Endometrial microvascular endothelial cells (primary cell): ENCODE measurements around the gene SBK3. TPM values are rescaled to one million over a fixed set of nuclear protein-coding genes. Genes with fewer than 3 reads are reported as not detected.
"Not testable (repeated sequence)": the region's sequence is repeated elsewhere in the genome, so short reads cannot be mapped to it uniquely, and the experiment has no call there.

Experiments
- in situ Hi-C: cut with HindIII; loops from 2 replicates; pipeline ENCODE4 v1.10.0; 2017; ENCODE audit warnings: low sequenced_read_pairs, low pct_unique_long_range_greater_than_20kb; ENCODE audit errors: inconsistent ontology term
- total RNA-seq: library from RNA; depleted of rRNA; stranded (reverse); fragments of >200 nt; gene quantifications from one replicate; pipeline ENCODE4 v1.2.3, GENCODE V29; 2015; ENCODE audit errors: inconsistent ontology term

The SBK3 gene
- total RNA-seq, 1 donor from 2014 or later, result not detected

DNA sequence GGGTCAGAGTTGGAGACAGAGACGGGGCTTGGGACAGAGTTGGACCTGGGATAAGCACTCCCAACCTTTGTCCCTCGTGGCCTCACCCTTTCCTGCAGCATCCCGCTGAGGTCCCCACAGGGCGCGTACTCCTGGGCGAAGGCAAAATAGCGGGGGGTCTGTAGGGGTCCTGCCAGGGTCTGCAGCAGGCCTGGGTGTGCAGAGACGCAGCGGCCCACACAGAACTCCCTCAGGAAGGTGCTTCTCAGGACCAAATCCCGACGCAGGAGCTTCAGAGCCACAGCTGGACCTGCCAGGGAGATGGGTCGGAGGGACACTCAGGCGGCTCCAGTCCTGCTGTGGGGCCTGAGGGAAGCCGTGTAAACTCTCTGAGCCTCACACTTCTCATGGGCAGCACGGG is 1.3 kb downstream of the SBK3 start:
- in situ Hi-C loops, result no loop called here

DNA sequence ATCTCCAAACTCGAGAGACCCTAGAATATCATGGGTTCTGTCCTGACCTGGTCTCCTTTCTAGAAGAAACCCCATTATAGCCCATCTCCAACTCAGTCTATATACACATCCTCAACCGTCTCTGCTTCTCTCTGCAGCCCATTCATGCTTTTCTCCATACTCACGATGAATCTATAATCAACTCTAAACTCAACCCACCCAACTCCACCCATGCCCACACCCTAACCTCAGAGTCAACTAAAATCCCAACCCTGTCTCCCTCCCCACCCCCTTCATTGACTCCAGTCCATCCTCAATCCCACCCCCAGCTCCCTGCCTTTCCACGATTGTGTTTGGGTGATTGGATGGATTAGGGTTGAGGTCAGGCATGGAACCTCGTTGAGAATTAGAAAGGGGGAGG is 1.8 kb downstream of the SBK3 start:
- in situ Hi-C loops, result no loop called here

DNA sequence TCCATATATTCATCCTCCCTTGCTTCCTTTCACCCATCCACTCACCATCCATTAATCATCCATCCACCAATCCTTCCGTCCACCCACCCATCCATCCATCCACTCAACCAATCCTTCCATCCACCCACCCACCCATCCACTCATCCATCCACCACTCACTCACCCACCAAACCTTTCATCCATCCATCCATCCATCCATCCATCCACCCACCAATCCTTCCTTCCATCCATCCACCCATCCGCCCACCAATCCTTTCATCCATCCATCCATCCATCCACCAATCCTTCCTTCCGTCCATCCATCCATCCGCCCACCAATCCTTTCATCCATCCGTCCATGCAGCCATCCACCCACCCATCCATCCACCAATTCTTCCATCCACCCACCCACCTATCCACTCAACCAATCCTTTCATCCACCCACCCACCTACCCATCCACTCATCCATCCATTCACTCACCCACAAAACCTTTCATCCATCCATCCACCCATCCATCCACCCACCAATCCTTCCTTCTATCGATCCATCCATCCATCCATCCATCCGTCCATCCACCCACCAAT is 3.0 kb downstream of the SBK3 start:
- in situ Hi-C loops, result no loop called here

DNA sequence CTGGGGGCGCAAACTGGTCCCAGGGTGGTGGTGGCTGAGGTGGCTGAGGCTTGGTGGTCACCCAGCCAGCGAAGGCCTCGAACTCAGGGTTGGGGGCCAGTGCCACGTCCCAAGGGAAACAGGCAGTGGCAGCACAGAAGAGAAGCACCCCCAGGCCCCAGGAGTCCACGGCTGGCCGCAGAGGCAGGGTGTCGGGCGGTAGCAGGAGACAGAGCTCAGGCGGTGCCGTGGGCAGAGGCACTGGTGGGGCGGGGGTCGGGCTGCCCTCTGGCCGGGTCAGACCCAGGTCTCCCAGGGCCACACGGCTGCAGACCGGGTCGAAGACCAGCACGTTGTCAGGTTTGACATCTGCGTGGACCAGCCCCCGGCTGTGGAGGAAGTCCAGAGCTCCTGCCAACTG is 4.3 kb downstream of the SBK3 start:
- in situ Hi-C loops, result no loop called here

DNA sequence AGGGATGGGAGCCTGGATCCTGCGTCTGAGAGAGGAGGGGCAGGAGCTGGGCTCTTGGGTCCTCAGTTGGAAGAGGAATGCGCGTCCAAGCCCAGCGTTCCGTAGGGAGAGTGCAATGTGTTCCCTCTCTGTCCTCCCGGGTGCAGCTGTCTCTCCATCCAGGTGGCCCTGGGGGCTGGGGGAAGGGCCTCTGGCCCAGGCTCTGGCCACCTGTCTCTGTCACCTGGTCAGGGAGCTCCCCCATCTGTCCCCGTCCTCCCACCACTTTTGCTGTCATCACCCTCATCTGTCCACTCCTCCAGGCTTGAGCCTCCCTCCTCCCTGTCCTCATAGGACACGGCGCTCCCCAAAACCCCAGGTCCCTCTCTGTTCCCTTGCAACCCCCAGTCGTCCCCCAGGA is 4.7 kb downstream of the SBK3 start:
- in situ Hi-C loops, result no loop called here

DNA sequence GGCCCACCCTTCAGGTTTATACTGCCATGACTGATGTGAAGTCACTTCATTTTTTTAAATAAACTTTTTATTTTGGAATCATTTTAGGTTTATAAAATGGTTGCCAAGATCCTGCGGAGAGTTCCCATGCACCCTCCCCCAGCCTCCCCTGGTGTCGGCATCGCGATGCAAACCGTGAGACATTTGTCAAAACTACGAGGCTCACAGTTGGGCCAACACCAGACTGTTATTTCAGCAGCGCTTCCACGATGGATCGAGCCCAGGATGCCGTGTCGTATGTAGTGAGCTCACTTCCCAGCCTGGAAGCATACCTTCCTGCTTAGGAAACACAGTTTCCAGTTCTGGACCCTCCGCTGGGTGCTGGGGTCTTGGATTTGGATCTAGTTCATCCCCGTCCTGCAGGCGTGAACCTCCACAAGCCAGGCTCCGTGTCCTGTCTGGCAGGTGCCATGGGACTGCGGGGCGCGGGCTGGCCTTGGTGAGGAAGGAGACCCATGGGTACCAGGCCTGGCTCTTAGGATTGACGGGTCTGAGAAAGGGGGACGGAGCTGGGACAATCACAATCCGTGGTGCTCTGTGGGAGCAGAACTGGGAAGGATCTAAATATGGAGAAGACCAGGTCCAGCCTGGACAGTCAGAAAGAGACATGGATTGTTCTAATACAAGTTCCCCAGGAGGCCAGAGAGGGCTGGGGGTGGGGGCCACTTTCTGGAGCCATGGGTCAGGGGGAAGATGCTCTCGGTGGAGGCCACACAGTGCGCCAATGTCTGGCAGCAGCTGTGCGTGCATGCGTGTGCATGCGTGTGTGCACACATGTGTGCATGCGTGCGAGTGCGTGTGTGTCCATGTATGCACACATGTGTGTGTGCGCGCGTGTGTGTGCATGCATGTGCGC is 6.0 kb downstream of the SBK3 start:
- in situ Hi-C loops, result no loop called here

DNA sequence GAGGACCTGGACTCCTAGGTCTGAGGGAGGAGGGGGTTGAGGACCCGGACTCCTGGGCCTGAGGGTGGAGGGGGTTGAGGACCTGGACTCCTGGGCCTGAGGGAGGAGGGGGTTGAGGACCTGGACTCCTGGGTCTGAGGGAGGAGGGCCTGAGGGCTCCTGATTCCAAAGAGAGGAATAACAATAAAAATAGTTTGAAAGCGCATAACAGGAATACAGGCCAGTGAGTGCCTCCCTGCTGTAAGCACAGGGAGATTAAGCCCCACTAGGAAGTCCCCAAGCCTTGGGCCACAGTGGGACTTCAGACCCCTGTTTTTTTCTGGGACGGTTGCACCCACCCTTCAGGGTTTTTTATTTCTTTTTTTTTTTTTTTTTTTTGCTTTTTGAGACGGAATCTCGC is 7.2 kb downstream of the SBK3 start:
- in situ Hi-C loops, result no loop called here

DNA sequence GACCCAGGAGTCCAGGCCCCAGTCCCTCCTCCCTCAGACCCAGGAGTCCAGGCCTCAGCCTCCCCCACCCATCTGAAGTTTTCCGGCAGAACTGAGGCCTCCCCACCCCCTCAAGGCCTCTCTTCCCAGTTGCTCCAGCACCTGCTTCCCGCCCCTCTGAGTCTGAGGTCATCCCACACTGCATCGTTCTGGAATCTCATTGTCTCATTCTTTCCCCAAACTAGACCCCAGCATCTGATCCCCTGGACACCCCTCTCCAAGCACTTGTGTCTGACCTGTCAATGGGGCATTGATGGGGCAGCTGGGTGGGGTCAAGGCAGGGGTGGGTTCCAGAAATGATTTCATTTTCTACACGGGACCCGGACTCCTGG is 7.6 kb downstream of the SBK3 start:
- in situ Hi-C loops, result no loop called here

DNA sequence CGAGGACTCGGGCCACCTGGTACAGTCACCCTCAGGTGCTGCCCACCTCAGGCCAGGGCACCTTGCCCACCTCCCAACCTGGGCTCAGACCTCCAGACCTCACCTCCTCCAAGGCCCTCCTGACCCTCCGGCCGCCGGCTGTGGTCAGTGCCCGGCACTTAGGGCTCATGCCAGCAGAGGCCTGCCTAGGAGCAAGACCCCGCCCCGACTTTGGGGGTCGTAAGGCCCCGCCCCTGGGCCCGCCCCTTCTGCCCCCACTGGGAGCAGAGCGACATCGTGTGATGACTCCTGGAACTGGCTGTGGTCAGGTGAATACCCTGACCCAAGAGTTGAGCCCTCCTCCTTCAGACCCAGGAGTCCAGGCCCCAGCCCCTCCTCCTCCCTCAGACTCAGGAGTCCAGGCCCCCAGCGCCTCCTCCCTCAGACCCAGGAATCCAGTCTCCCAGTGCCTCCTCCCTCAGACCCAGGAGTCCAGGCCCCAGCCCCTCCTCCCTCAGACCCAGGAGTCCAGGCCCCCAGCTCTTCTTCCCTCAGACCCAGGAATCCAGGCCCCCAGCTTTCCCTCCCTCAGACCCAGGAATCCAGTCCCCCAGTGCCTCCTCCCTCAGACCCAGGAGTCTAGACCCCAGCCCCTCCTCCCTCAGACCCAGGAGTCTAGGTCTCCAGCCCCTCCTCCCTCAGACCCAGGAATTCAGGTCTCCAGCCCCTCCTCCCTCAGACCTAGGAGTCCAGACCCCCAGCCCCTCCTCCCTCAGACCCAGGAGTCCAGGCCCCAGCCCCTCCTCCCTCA is 8.2 kb downstream of the SBK3 start, which contains the start of gene SBK2:
TSS of gene SBK2 (minus strand) at position 183 of the 790 bp plus-strand sequence. CDS start 839 bp downstream, outside the sequence.
- in situ Hi-C loops, result no loop called here

DNA sequence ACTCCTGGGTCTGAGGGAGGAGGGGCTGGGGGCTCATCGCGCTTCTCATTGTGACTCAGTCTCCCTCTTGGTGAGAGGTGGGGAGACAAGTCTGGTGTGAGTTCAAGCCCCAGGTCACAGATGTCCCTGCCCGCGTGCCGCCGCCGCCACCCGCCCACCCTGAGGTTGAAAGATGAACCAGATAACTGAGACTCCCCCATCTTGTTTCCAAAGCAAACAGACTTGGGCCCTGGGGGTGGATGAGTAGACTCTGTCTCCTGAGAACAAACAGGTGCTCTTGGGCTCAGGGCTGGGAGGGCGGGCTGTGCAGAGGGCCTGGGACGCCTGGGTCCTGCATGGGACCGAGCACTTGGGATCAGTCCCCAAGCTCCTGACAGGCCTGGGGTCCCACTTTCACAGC is 9.0 kb downstream of the SBK3 start:
- in situ Hi-C loops, result no loop called here

DNA sequence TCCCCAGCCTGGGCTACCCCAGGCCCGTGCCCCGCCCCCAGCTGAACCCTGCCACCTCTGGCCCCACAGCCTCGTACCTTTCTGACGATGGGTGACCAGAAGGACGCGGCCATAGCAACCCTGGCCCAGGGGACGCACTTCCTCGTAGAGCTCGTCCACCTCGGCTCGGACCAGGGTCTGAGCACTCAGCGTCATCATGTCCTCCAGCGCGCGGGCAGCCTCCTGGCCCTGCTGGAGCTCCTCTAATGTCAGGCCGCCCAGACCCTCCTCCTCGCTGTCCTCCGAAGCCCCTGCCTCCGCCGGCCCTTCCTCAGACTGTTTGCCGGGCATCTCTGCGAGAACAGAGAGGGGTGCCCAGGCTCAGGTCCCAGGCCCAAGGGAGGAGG is 9.4 kb downstream of the SBK3 start:
- in situ Hi-C loops, result no loop called here

DNA sequence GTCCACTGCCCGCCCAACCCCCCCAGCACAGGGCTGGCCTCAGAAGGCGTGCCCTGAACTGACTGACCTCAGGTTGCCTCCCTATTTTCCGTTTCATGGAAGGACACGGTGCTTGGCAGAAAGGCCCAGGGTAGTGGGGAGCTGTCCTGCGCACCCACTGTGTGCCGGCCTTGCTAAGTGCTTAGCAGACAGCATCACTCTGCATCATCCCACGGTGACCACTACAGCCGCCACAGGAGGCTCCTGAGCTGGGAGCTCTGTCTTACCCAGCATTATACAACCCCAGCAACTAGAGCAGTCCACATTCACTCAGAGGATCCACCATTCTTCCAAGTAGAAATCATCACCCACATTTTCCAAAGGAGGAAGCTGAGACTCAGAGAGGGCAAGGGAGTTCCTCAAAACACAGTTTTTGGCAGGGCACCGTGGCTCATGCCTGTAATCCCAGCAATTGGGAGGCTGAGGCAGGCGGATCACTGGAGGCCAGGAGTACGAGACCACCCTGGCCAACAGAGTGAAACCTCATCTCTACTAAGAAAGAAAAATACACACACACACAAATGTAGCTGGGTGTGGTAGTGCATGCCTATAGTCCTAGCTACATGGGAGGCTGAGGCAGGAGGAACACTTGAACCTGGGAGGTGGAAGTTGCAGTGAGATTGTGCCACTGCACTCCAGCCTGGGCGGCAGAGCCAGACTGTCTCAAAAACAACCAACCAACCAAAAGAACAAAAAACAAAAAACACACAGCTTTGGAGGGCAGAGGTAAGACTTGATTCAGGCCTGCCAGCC is 10.0 kb downstream of the SBK3 start:
- in situ Hi-C loops, result no loop called here

DNA sequence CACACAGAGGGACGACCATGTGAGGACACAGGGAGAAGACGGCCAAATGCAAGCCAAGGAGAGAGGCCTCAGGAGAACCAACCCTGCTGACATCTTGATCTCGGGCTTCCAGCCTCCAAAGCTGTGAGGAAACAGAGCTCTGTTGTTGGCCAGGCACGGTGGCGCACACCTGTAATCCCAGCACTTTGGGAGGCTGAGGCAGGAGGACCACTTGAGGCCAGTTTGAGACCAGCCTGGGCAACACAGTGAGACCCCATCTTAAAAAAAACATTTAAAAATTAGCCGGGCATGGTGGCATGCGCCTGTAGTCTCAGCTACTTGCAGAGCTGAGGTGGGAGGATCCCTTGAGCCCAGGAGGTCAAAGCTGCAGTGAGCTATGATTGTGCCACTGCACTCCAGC is 11.1 kb downstream of the SBK3 start:
- in situ Hi-C loops, result not testable (repeated sequence)

DNA sequence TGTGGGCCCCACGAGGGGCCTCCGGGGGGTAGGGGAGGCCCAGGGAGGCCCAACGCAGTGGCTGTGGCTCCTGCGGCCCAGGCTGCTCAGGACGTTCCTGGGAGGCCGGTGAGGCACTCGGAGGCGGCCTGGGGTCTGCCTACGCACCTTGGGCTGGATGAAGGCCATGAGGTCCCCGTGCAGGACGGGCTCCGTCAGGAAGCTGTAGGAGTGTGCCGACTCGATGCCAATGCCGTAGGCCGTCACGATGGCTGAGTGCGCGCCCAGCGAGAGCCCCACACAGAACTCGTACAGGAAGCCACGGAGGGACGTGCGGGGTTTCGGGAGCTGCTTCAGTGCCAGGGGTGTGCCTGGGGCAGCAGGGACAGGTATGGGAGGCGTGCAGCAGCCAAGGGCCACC is 14.3 kb downstream of the SBK3 start:
- in situ Hi-C loops, result no loop called here

DNA sequence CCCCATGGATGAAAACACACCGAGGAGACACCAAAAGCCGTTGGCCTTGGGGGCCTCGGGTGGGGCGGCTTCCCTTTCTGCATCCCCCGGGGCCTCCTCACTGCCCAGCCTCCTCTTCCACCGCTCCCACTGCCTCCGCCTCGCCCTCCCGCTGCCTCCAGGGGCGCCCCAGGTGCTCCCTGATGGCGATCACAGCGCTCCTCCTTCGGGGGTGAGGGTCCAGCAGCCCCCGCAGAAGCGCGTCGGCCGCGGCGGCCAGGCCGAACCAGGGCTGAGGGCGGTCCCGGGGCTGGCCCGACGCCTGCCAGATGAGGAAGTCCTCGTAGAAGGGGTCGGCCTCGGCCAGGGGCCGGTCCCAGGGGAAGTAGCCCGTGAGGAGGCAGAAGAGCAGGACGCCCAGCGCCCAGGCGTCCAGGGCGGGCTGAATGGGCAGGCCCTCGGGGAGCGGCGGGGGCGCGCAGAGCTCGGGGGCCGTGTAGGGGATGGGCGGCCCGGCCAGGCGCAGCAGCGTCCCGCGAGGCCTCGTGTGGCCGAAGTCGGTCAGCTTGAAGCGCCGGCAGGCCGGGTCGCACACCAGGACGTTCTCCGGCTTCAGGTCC is 15.6 kb downstream of the SBK3 start:
- in situ Hi-C loops, result no loop called here

DNA sequence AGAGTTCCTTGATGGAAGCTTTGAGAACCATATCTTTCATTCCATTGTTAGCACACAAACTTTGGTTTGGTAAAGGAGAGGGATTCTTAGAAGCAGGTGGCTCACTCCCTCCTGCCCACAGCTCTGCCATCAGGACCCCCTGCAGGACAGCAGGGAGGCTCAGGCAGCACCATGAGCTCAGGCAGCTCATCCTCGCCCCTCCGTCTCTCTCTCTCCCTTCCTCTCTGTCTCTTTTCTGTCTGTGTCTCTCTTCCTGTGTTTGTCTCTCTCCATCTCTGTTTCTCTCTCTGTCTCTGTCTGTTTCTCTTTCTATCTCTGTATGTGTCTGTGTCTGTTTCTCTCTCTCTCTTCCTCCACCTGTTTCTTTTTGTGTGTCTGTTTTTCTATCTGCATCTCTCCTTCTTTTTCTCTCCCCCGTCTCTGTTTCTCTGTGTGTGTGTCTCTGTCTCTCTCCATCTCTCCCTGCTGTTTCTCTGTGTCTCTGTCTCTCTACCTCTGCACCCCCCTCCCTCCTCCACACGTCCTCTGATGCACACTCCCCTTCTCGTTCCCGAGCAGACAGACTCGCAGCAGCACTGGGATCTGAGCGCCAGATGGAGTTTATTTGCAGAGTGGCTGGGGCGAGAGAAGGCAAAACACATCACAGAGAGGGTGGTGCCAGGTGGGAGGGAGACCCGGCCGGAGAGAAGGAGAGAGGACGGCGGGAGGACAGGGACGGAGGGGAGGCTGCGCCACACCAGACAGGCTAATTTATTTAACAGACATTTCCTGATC is 17.1 kb downstream of the SBK3 start:
- in situ Hi-C loops, result no loop called here

DNA sequence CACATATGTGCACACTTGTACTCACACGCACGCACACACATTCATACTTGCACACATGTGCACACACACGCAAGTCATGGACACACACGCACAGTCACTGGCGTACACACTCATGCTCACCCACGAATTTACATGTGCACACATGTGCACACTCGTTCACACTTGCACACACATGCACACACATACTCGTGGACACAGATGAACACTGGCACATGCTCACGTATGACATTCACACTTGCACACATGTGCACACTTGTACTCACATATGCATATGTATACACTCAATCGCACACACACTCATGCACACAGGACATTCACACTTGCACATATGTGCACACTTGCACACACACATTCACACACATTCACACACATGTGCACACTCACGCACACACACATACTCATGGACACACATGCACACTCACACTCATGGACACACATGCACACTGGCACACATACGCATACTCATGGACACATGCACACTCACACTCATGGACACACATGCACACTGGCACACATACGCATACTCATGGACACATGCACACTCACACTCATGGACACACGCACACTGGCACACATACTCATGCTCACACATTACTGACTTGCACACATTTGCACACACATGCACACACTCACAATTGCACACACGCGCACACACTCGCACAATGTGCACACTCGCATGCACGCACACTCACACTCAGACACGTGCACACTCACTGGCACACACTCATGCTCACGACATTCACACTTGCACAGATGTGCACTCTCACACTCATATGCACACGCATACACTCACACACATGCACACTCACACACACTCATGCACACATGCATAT is 17.9 kb downstream of the SBK3 start:
- in situ Hi-C loops, result no loop called here
